Measurements from ENCODE around the gene SYT13. TPM values are rescaled to one million over a fixed set of nuclear protein-coding genes. Genes with fewer than 3 reads are reported as not detected.

The SYT13 gene
- total RNA-seq, 1 experiment from 2014 or later = not detected

DNA sequence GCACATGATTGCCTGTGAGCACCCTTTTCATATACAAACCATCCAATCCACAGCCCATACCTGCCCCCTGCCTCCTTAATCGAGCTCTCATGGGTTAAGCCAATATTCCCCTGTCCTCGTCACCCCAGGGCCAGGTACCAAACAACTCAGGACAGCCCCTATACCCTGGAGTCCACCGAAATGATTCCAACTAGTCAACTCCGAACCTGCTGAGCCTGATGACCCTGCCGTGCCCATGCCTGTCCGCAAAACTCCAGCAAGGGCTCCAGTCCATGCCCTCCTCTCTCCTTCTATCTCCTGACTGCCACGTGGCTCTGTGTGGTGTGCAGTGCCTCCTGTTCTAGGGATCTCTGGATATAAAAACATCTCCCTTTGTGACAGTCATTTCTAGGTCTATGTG lies 35.5 kb upstream of the SYT13 start:
- H3K27ac ChIP-seq = no peak overlapping the region
- ChIA-PET POLR2A (ENCODE audit: unreplicated experiment) (no interaction called here), CTCF (no interaction called here)
- TF ChIP-seq, protein P1, sequence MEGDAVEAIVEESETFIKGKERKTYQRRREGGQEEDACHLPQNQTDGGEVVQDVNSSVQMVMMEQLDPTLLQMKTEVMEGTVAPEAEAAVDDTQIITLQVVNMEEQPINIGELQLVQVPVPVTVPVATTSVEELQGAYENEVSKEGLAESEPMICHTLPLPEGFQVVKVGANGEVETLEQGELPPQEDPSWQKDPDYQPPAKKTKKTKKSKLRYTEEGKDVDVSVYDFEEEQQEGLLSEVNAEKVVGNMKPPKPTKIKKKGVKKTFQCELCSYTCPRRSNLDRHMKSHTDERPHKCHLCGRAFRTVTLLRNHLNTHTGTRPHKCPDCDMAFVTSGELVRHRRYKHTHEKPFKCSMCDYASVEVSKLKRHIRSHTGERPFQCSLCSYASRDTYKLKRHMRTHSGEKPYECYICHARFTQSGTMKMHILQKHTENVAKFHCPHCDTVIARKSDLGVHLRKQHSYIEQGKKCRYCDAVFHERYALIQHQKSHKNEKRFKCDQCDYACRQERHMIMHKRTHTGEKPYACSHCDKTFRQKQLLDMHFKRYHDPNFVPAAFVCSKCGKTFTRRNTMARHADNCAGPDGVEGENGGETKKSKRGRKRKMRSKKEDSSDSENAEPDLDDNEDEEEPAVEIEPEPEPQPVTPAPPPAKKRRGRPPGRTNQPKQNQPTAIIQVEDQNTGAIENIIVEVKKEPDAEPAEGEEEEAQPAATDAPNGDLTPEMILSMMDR (conservative IDR thresholded peaks at IDR 0.05) = no peak
- no peak for TF ChIP-seq EZH2 (IDR thresholded peaks at IDR 0.05; ENCODE audit: low read depth)
- no peaks in the 10 kb centered on the region for H3K4me1 ChIP-seq (replicated peaks; ENCODE audit: insufficient read depth)
- H3K9me3 ChIP-seq (ENCODE audit: insufficient read depth, low read depth) = no peaks in the 10 kb centered on the region
- H4K20me1 ChIP-seq (ENCODE audit: insufficient read depth) = no peaks in the 10 kb centered on the region
- no peak overlapping the region for H3K4me2 ChIP-seq
- no peak overlapping the region for H2AFZ ChIP-seq
- no peaks in the 10 kb centered on the region for H3K79me2 ChIP-seq (ENCODE audit: low read depth)
- no peaks in the 10 kb centered on the region for H3F3A ChIP-seq (ENCODE audit: insufficient read depth, low read depth)
- H3K27me3 ChIP-seq (ENCODE audit: insufficient read depth, low read depth) = peaks cover 54% of the 10 kb centered on the region
- intact Hi-C loops (cut with micrococcal nuclease; ENCODE audit: unreplicated experiment) = no loop called here
- no peak overlapping the region for H3K4me3 ChIP-seq
- no peaks in the 10 kb centered on the region for H3K9me2 ChIP-seq (ENCODE audit: insufficient read depth)
- no peak for DNase-seq
- no peaks in the 10 kb centered on the region for H3K36me3 ChIP-seq (ENCODE audit: low read depth)
- no TSS peak for BruUV-seq (replicated peaks)

DNA sequence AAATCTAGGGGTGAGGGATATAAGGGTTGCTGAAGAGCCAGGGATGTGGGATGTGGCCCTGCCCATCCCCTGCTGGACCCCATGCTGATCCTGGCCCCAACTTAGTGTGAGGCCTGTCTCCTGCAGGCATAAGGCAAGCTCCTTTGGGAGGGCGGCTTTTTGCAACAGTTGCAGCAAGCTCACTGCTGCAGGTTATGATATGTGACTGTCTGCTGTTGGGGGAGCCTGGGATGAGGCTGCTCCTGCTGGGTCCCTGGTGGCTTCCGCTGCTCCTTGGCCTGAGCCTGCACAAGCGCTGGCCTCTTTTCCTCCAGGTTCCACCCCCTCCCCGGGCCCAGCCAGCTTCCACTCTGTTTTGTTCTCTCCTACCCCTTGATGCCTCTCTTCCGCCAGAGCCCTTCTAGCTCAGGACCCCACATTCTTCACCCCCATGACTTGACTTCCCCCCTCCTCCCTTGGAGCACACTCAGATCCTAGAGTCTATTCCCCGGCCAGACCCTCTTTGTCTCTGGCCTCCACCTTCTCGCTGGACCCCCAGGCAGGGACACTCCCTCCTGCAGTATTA lies 35.0 kb upstream of the SYT13 start:
- H3K27me3 ChIP-seq (ENCODE audit: insufficient read depth, low read depth) = peaks cover 55% of the 10 kb centered on the region
- no peaks in the 10 kb centered on the region for H3K36me3 ChIP-seq (ENCODE audit: low read depth)
- no peak overlapping the region for H3K27ac ChIP-seq
- H3K9me3 ChIP-seq (ENCODE audit: insufficient read depth, low read depth) = no peaks in the 10 kb centered on the region
- no peaks in the 10 kb centered on the region for H3K79me2 ChIP-seq (ENCODE audit: low read depth)
- no peaks in the 10 kb centered on the region for H3K9me2 ChIP-seq (ENCODE audit: insufficient read depth)
- intact Hi-C loops (cut with micrococcal nuclease; ENCODE audit: unreplicated experiment) = no loop called here
- no peak for TF ChIP-seq EZH2 (IDR thresholded peaks at IDR 0.05; ENCODE audit: low read depth)
- TF ChIP-seq, protein P1 (conservative IDR thresholded peaks at IDR 0.05) = no peak
- H2AFZ ChIP-seq = no peak overlapping the region
- H4K20me1 ChIP-seq (ENCODE audit: insufficient read depth) = no peaks in the 10 kb centered on the region
- no peaks in the 10 kb centered on the region for H3K4me1 ChIP-seq (replicated peaks; ENCODE audit: insufficient read depth)
- H3F3A ChIP-seq (ENCODE audit: insufficient read depth, low read depth) = no peaks in the 10 kb centered on the region
- H3K4me2 ChIP-seq = no peak overlapping the region
- H3K4me3 ChIP-seq = no peak overlapping the region
- ChIA-PET POLR2A (ENCODE audit: unreplicated experiment) (no interaction called here), CTCF (no interaction called here)
- BruUV-seq (replicated peaks) = no TSS peak
- no peak for DNase-seq

DNA sequence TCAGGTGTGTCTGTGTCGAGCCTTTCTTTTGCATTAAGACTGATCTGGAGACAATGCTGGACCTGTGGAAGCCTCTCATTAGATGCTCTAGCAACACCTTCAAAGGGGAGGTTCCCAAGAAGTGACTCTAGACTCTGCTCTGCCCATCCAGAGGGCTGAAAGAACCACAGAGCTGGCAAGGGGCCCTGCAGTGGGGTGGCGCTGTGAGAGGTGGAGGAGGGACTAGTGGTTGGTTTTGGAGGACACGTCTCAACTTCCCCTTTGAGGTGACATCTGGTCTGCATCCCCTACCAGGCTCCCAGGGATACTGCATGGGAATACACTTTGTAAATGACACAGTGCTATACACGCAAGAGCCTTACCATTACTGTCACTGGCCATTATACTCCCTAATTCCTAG lies 34.2 kb upstream of the SYT13 start:
- BruUV-seq (replicated peaks) = no TSS peak
- H3K36me3 ChIP-seq (ENCODE audit: low read depth) = no peaks in the 10 kb centered on the region
- no peak overlapping the region for H3K4me2 ChIP-seq
- CTCF ChIA-PET = no interaction called here
- no peak overlapping the region for H3K4me3 ChIP-seq
- TF ChIP-seq, protein P1 (conservative IDR thresholded peaks at IDR 0.05) = no peak
- no peak for TF ChIP-seq EZH2 (IDR thresholded peaks at IDR 0.05; ENCODE audit: low read depth)
- H3K79me2 ChIP-seq (ENCODE audit: low read depth) = no peaks in the 10 kb centered on the region
- H2AFZ ChIP-seq = no peak overlapping the region
- no peaks in the 10 kb centered on the region for H3K9me3 ChIP-seq (ENCODE audit: insufficient read depth, low read depth)
- H3K27ac ChIP-seq = no peak overlapping the region
- H3K9me2 ChIP-seq (ENCODE audit: insufficient read depth) = no peaks in the 10 kb centered on the region
- intact Hi-C loops (cut with micrococcal nuclease; ENCODE audit: unreplicated experiment) = no loop called here
- H3K27me3 ChIP-seq (ENCODE audit: insufficient read depth, low read depth) = peaks cover 61% of the 10 kb centered on the region
- no peaks in the 10 kb centered on the region for H3K4me1 ChIP-seq (replicated peaks; ENCODE audit: insufficient read depth)
- H4K20me1 ChIP-seq (ENCODE audit: insufficient read depth) = no peaks in the 10 kb centered on the region
- no peaks in the 10 kb centered on the region for H3F3A ChIP-seq (ENCODE audit: insufficient read depth, low read depth)
- DNase-seq = no peak
- POLR2A ChIA-PET (ENCODE audit: unreplicated experiment) = no interaction called here

All from PC-9 (cell line).